Activated naive CD8-positive, alpha-beta T cell treated with anti-CD3 and anti-CD28 coated beads, Interleukin-2, amount 50 U/mL, for 24 hours (primary cell): ENCODE results near the gene COLEC12.
A peak's percentile ranks its signal among the peaks of the same experiment; 100 is the strongest.

Experiments
- ATAC-seq: fragments of 150-1000 bp; cut with Tn5 transposase; one replicate; pipeline ENCODE4 v1.10.0; 2021
- DNase-seq: peaks from one replicate; pipeline ENCODE4 v3.0.0; 2021
- H3K27ac Mint-ChIP-seq: one replicate; pipeline ENCODE4 v1.8.0; 2021; ENCODE audit warnings: mild to moderate bottlenecking, mixed read lengths
- H3K27me3 Mint-ChIP-seq: one replicate; pipeline ENCODE4 v1.8.0; 2021; ENCODE audit warnings: mixed read lengths
- H3K36me3 Mint-ChIP-seq: one replicate; pipeline ENCODE4 v1.8.0; 2021; ENCODE audit warnings: low read depth, mixed read lengths
- H3K4me1 Mint-ChIP-seq: one replicate; pipeline ENCODE4 v1.8.0; 2021; ENCODE audit warnings: mixed read lengths
- H3K4me3 Mint-ChIP-seq: one replicate; pipeline ENCODE4 v1.8.0; 2021; ENCODE audit warnings: mild to moderate bottlenecking, moderate library complexity, mixed read lengths
- H3K9me3 Mint-ChIP-seq: one replicate; pipeline ENCODE4 v1.8.0; 2021; ENCODE audit warnings: mixed read lengths

The COLEC12 gene

GRCh38 chr18:352438-352837 is 148.1 kb downstream of the COLEC12 start:
- Mint-ChIP-seq H3K36me3 (no peaks in the 10 kb centered on the region), H3K4me3 (no peak overlapping the region), H3K27ac (no peak overlapping the region), H3K9me3 (no peaks in the 10 kb centered on the region), H3K4me1 (no peaks in the 10 kb centered on the region), H3K27me3 (peaks cover 8% of the 10 kb centered on the region)
- DNase-seq (no peak), ATAC-seq (no peak)

GRCh38 chr18:350953-351572 is 149.4 kb downstream of the COLEC12 start:
- H3K27me3 Mint-ChIP-seq = peaks cover 8% of the 10 kb centered on the region
- H3K4me1 Mint-ChIP-seq = no peaks in the 10 kb centered on the region
- no peak for ATAC-seq
- DNase-seq = no peak
- no peaks in the 10 kb centered on the region for H3K36me3 Mint-ChIP-seq
- H3K9me3 Mint-ChIP-seq = no peaks in the 10 kb centered on the region
- no peak overlapping the region for H3K27ac Mint-ChIP-seq
- H3K4me3 Mint-ChIP-seq = no peak overlapping the region

GRCh38 chr18:346600-346999 is 153.9 kb downstream of the COLEC12 start:
- no peak overlapping the region for H3K27ac Mint-ChIP-seq
- H3K9me3 Mint-ChIP-seq = no peaks in the 10 kb centered on the region
- no peak overlapping the region for H3K4me3 Mint-ChIP-seq
- no peaks in the 10 kb centered on the region for H3K36me3 Mint-ChIP-seq
- no peaks in the 10 kb centered on the region for H3K4me1 Mint-ChIP-seq
- no peak for DNase-seq
- no peak for ATAC-seq
- peaks cover 5% of the 10 kb centered on the region for H3K27me3 Mint-ChIP-seq

GRCh38 chr18:341102-341501 is 159.4 kb downstream of the COLEC12 start:
- DNase-seq (no peak), ATAC-seq (no peak)
- H3K4me3 Mint-ChIP-seq = no peak overlapping the region
- H3K4me1 Mint-ChIP-seq = no peaks in the 10 kb centered on the region
- peaks cover 4% of the 10 kb centered on the region for H3K27me3 Mint-ChIP-seq
- no peak overlapping the region for H3K27ac Mint-ChIP-seq
- H3K9me3 Mint-ChIP-seq = no peaks in the 10 kb centered on the region
- no peaks in the 10 kb centered on the region for H3K36me3 Mint-ChIP-seq

GRCh38 chr18:340044-340443 is 160.5 kb downstream of the COLEC12 start:
- Mint-ChIP-seq H3K4me3 (no peak overlapping the region), H3K4me1 (no peaks in the 10 kb centered on the region), H3K36me3 (no peaks in the 10 kb centered on the region), H3K9me3 (no peaks in the 10 kb centered on the region), H3K27ac (no peak overlapping the region), H3K27me3 (peaks cover 4% of the 10 kb centered on the region)
- DNase-seq (no peak), ATAC-seq (no peak)

- ATAC-seq (no peak), DNase-seq (no peak)
- Mint-ChIP-seq H3K27ac (no peak overlapping the region), H3K4me3 (no peak overlapping the region), H3K9me3 (no peaks in the 10 kb centered on the region), H3K4me1 (no peaks in the 10 kb centered on the region), H3K27me3 (peaks cover 4% of the 10 kb centered on the region), H3K36me3 (no peaks in the 10 kb centered on the region)
These were observed 161.3 kb downstream of the COLEC12 start for GRCh38 chr18:339200-339599.

GRCh38 chr18:336713-337112 is 163.8 kb downstream of the COLEC12 start:
- no peak for ATAC-seq
- DNase-seq = no peak
- Mint-ChIP-seq H3K4me1 (no peaks in the 10 kb centered on the region), H3K4me3 (no peak overlapping the region), H3K36me3 (no peaks in the 10 kb centered on the region), H3K9me3 (no peaks in the 10 kb centered on the region), H3K27me3 (peaks cover 4% of the 10 kb centered on the region), H3K27ac (no peak overlapping the region)

GRCh38 chr18:335733-336132 is 164.8 kb downstream of the COLEC12 start:
- no peaks in the 10 kb centered on the region for H3K36me3 Mint-ChIP-seq

GRCh38 chr18:334575-335132 is 165.8 kb downstream of the COLEC12 start:
- no peak overlapping the region for H3K27ac Mint-ChIP-seq
- peaks cover 5% of the 10 kb centered on the region for H3K27me3 Mint-ChIP-seq
- no peak overlapping the region for H3K4me3 Mint-ChIP-seq
- no peaks in the 10 kb centered on the region for H3K9me3 Mint-ChIP-seq
- no peaks in the 10 kb centered on the region for H3K4me1 Mint-ChIP-seq
- no peak for ATAC-seq
- no peaks in the 10 kb centered on the region for H3K36me3 Mint-ChIP-seq
- DNase-seq = no peak

More at GRCh38 chr18:335733-336132, 164.8 kb downstream of the COLEC12 start:
- Mint-ChIP-seq H3K4me1 (no peaks in the 10 kb centered on the region), H3K27ac (no peak overlapping the region), H3K9me3 (no peaks in the 10 kb centered on the region), H3K4me3 (no peak overlapping the region), H3K27me3 (peaks cover 5% of the 10 kb centered on the region)
- ATAC-seq (peak; percentile 11), DNase-seq (no peak)

GRCh38 chr18:332721-333510 is 167.6 kb downstream of the COLEC12 start:
- no peaks in the 10 kb centered on the region for H3K4me1 Mint-ChIP-seq
- no peaks in the 10 kb centered on the region for H3K9me3 Mint-ChIP-seq
- no peak overlapping the region for H3K4me3 Mint-ChIP-seq
- no peaks in the 10 kb centered on the region for H3K36me3 Mint-ChIP-seq
- DNase-seq (no peak), ATAC-seq (no peak)
- H3K27me3 Mint-ChIP-seq = peaks cover 3% of the 10 kb centered on the region
- H3K27ac Mint-ChIP-seq = no peak overlapping the region

- no peak for ATAC-seq
- Mint-ChIP-seq H3K9me3 (no peaks in the 10 kb centered on the region), H3K27ac (no peak overlapping the region), H3K36me3 (no peaks in the 10 kb centered on the region), H3K27me3 (peaks cover 3% of the 10 kb centered on the region), H3K4me1 (no peaks in the 10 kb centered on the region), H3K4me3 (no peak overlapping the region)
- DNase-seq = no peak
These were observed 168.5 kb downstream of the COLEC12 start for GRCh38 chr18:332007-332406.

- peaks cover 3% of the 10 kb centered on the region for H3K27me3 Mint-ChIP-seq
- no peaks in the 10 kb centered on the region for H3K9me3 Mint-ChIP-seq
- ATAC-seq (no peak), DNase-seq (no peak)
- no peak overlapping the region for H3K4me3 Mint-ChIP-seq
- H3K4me1 Mint-ChIP-seq = no peaks in the 10 kb centered on the region
- H3K36me3 Mint-ChIP-seq = no peaks in the 10 kb centered on the region
- H3K27ac Mint-ChIP-seq = no peak overlapping the region
These were observed 169.2 kb downstream of the COLEC12 start for GRCh38 chr18:331221-331821.

GRCh38 chr18:328928-329327 is 171.6 kb downstream of the COLEC12 start:
- no peak overlapping the region for H3K27ac Mint-ChIP-seq
- no peaks in the 10 kb centered on the region for H3K9me3 Mint-ChIP-seq
- ATAC-seq (no peak), DNase-seq (no peak)
- no peak overlapping the region for H3K4me3 Mint-ChIP-seq
- H3K36me3 Mint-ChIP-seq = no peaks in the 10 kb centered on the region
- no peaks in the 10 kb centered on the region for H3K4me1 Mint-ChIP-seq
- peaks cover 3% of the 10 kb centered on the region for H3K27me3 Mint-ChIP-seq

GRCh38 chr18:326846-327245 is 173.7 kb downstream of the COLEC12 start:
- no peaks in the 10 kb centered on the region for H3K9me3 Mint-ChIP-seq
- no peak overlapping the region for H3K4me3 Mint-ChIP-seq
- no peaks in the 10 kb centered on the region for H3K36me3 Mint-ChIP-seq
- H3K4me1 Mint-ChIP-seq = peaks cover 7% of the 10 kb centered on the region
- H3K27me3 Mint-ChIP-seq = peaks cover 7% of the 10 kb centered on the region
- ATAC-seq (no peak), DNase-seq (no peak)
- no peak overlapping the region for H3K27ac Mint-ChIP-seq

GRCh38 chr18:323253-323622 is 177.3 kb downstream of the COLEC12 start:
- peaks cover 4% of the 10 kb centered on the region for H3K27me3 Mint-ChIP-seq
- H3K4me3 Mint-ChIP-seq = no peak overlapping the region
- H3K4me1 Mint-ChIP-seq = peaks cover 7% of the 10 kb centered on the region
- ATAC-seq = no peak
- DNase-seq = no peak
- no peaks in the 10 kb centered on the region for H3K9me3 Mint-ChIP-seq
- H3K36me3 Mint-ChIP-seq = no peaks in the 10 kb centered on the region
- no peak overlapping the region for H3K27ac Mint-ChIP-seq
